BE2C (cell line): Measurements from ENCODE around the gene ACADM.

Experiments
- DNase-seq: peaks from one replicate; pipeline ENCODE4 v3.0.0-alpha.2; 2020
- H3K27me3 ChIP-seq: fragments of 250-450 bp; sonication (Bioruptor Pico); 2 replicates; pipeline ENCODE4 v1.5.1; 2020; ENCODE audit warnings: mild to moderate bottlenecking
- H3K36me3 ChIP-seq: fragments of 250-450 bp; sonication (Bioruptor Pico); 2 replicates; pipeline ENCODE4 v1.5.1; 2020; ENCODE audit warnings: mild to moderate bottlenecking
- H3K4me1 ChIP-seq: fragments of 250-450 bp; sonication (Bioruptor Pico); 2 replicates; pipeline ENCODE4 v1.5.1; 2020
- H3K4me3 ChIP-seq: 2 replicates; pipeline ENCODE4 v1.5.1; 2011; ENCODE audit warnings: low read depth, low read length
- H3K9me3 ChIP-seq: fragments of 250-450 bp; sonication (Bioruptor Pico); 2 replicates; pipeline ENCODE4 v1.5.1; 2020
- TF ChIP-seq, protein P1 (sequence below): IDR thresholded peaks from 2 replicates; pipeline ENCODE4 v1.5.1; 2012; ENCODE audit warnings: mild to moderate bottlenecking, low read depth, low read length

ACADM gene

GRCh38 chr1:75786901-75787493 is 62.5 kb downstream of the ACADM start:
- Histone ChIP-seq H3K4me3 (peak overlapping the region; percentile 85), H3K36me3 (peaks cover 39% of the 10 kb centered on the region), H3K4me1 (no peaks in the 10 kb centered on the region), H3K9me3 (no peaks in the 10 kb centered on the region), H3K27me3 (no peaks in the 10 kb centered on the region)
- TF ChIP-seq, protein P1, sequence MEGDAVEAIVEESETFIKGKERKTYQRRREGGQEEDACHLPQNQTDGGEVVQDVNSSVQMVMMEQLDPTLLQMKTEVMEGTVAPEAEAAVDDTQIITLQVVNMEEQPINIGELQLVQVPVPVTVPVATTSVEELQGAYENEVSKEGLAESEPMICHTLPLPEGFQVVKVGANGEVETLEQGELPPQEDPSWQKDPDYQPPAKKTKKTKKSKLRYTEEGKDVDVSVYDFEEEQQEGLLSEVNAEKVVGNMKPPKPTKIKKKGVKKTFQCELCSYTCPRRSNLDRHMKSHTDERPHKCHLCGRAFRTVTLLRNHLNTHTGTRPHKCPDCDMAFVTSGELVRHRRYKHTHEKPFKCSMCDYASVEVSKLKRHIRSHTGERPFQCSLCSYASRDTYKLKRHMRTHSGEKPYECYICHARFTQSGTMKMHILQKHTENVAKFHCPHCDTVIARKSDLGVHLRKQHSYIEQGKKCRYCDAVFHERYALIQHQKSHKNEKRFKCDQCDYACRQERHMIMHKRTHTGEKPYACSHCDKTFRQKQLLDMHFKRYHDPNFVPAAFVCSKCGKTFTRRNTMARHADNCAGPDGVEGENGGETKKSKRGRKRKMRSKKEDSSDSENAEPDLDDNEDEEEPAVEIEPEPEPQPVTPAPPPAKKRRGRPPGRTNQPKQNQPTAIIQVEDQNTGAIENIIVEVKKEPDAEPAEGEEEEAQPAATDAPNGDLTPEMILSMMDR = no peak
- no peak for DNase-seq

GRCh38 chr1:75787524-75787923 is 63.0 kb downstream of the ACADM start:
- Histone ChIP-seq H3K4me1 (no peaks in the 10 kb centered on the region), H3K4me3 (peak overlapping the region; percentile 85), H3K27me3 (no peaks in the 10 kb centered on the region), H3K36me3 (peaks cover 44% of the 10 kb centered on the region), H3K9me3 (no peaks in the 10 kb centered on the region)
- TF ChIP-seq, protein P1 = no peak
- no peak for DNase-seq

GRCh38 chr1:75789988-75790387 is 65.5 kb downstream of the ACADM start:
- Histone ChIP-seq H3K4me1 (no peaks in the 10 kb centered on the region), H3K4me3 (peak overlapping the region; percentile 85), H3K36me3 (peaks cover 64% of the 10 kb centered on the region), H3K9me3 (no peaks in the 10 kb centered on the region), H3K27me3 (no peaks in the 10 kb centered on the region)
- DNase-seq = no peak
- TF ChIP-seq, protein P1 = no peak

GRCh38 chr1:75791022-75791421 is 66.5 kb downstream of the ACADM start:
- TF ChIP-seq, protein P1 = no peak
- Histone ChIP-seq H3K4me1 (no peaks in the 10 kb centered on the region), H3K36me3 (peaks cover 72% of the 10 kb centered on the region), H3K4me3 (peak overlapping the region; percentile 85), H3K27me3 (no peaks in the 10 kb centered on the region), H3K9me3 (no peaks in the 10 kb centered on the region)
- no peak for DNase-seq

DNA sequence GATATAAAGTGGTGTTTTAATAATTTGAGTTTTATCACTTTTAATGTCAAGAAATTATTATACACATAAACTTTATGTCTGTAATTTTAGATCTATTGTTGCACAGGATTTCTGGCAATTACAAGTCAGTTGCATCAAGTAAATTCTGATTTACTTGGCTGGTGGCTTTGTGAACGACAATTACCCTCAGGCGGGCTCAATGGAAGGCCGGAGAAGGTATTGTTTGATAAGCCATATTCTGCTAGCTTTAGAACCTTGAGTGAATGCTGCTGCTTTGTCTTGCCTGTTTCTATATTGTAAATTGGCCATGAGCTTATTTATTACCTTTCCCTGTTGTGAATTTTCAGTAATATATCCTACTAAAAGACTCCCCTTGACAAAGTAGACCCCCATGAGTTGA is 67.6 kb downstream of the ACADM start:
- TF ChIP-seq, protein P1 = no peak
- H3K36me3 ChIP-seq = peaks cover 79% of the 10 kb centered on the region

GRCh38 chr1:75794382-75794781 is 69.9 kb downstream of the ACADM start:
- TF ChIP-seq, protein P1 = no peak
- Histone ChIP-seq H3K4me3 (no peak overlapping the region), H3K4me1 (no peaks in the 10 kb centered on the region), H3K9me3 (no peaks in the 10 kb centered on the region), H3K36me3 (peaks cover 60% of the 10 kb centered on the region), H3K27me3 (no peaks in the 10 kb centered on the region)
- DNase-seq = no peak

More for the DNA sequence above, 67.6 kb downstream of the ACADM start:
- Histone ChIP-seq H3K4me1 (no peaks in the 10 kb centered on the region), H3K9me3 (no peaks in the 10 kb centered on the region), H3K4me3 (no peak overlapping the region), H3K27me3 (no peaks in the 10 kb centered on the region)
- DNase-seq = no peak
